GM20431 (cell line): ENCODE measurements around the gene CENPH.
"Not testable (repeated sequence)": the region's sequence is repeated elsewhere in the genome, so short reads cannot be mapped to it uniquely, and the experiment has no call there.

ENCODE experiments used
- in situ Hi-C: fragments of 300-500 bp; cut with MseI, MboI; formaldehyde crosslinking; loops from one replicate; pipeline ENCODE4 v1.15.0; 2020; ENCODE audit warnings: low sequenced_read_pairs; ENCODE audit not compliant: unreplicated experiment

Gene CENPH

GRCh38 chr5:69206528-69207190, 17.3 kb downstream of the CENPH start:
- in situ Hi-C loops, result no loop called here

GRCh38 chr5:69209602-69210001, 20.2 kb downstream of the CENPH start:
- in situ Hi-C loops, result no loop called here

GRCh38 chr5:69211200-69211599, 21.8 kb downstream of the CENPH start:
- in situ Hi-C loops, result no loop called here

GRCh38 chr5:69212022-69212421, 22.6 kb downstream of the CENPH start:
- in situ Hi-C loops, result no loop called here

- in situ Hi-C loops, result no loop called here
These were observed 24.3 kb downstream of the CENPH start for GRCh38 chr5:69213513-69214215.

GRCh38 chr5:69217151-69217511, 27.7 kb downstream of the CENPH start:
- in situ Hi-C loops, result no loop called here

GRCh38 chr5:69217548-69218526, 28.5 kb downstream of the CENPH start:
- in situ Hi-C loops, result no loop called here

GRCh38 chr5:69219939-69220338, 30.6 kb downstream of the CENPH start:
- in situ Hi-C loops, result no loop called here

GRCh38 chr5:69220371-69220770, 31.0 kb downstream of the CENPH start:
- in situ Hi-C loops, result not testable (repeated sequence)

GRCh38 chr5:69220833-69221232, 31.4 kb downstream of the CENPH start:
- in situ Hi-C loops, result not testable (repeated sequence)

- in situ Hi-C loops, result no loop called here
These were observed 35.1 kb downstream of the CENPH start for GRCh38 chr5:69224520-69224919.

- in situ Hi-C loops, result no loop called here
These were observed 36.5 kb downstream of the CENPH start for GRCh38 chr5:69225860-69226259.

- in situ Hi-C loops, result no loop called here
These were observed 40.8 kb downstream of the CENPH start for GRCh38 chr5:69230181-69230580.

- in situ Hi-C loops, result no loop called here
These were observed 41.9 kb downstream of the CENPH start for GRCh38 chr5:69231281-69231680.

GRCh38 chr5:69231851-69232250, 42.5 kb downstream of the CENPH start:
- in situ Hi-C loops, result no loop called here

GRCh38 chr5:69234457-69235268, 45.3 kb downstream of the CENPH start, which contains the start of gene CDK7:
TSS of gene CDK7 (plus strand) at chr5:69234886. CDS start at chr5:69234976, 90 bp downstream.
- in situ Hi-C loops, result no loop called here

GRCh38 chr5:69236733-69237132, 47.4 kb downstream of the CENPH start:
- in situ Hi-C loops, result not testable (repeated sequence)

GRCh38 chr5:69237877-69238276, 48.5 kb downstream of the CENPH start:
- in situ Hi-C loops, result no loop called here

GRCh38 chr5:69238760-69239251, 49.4 kb downstream of the CENPH start:
- in situ Hi-C loops, result no loop called here
